ENCODE data around the gene CNBD2.

- TF ChIP-seq CTCF (conservative IDR thresholded peaks at IDR 0.05 in 1 of 2, IDR thresholded peaks at IDR 0.05 in 1 of 2; ENCODE audit: extremely low read depth in 1 of 2, insufficient read depth in 1 of 2, low read depth in 1 of 2, low read length in 2 of 2) (no peak), EZH2 (IDR thresholded peaks at IDR 0.05; ENCODE audit: borderline replicate concordance, low read length) (no peak)
Measured at GRCh38 chr20:36018208-36018988, 50.0 kb downstream of the CNBD2 start.
